Kidney (tissue), 14 donors: ENCODE results near the gene AFTPH. TPM values are rescaled to one million over a fixed set of nuclear protein-coding genes. Genes with fewer than 3 reads are reported as not detected.

Source experiments
- DNase-seq, 5 donors: peaks; one replicate each; pipeline ENCODE4 v3.0.0-alpha.2; 2013 to 2020
- FAIRE-seq: peaks from 2 replicates; lab custom pipeline; 2012; peaks lifted over from hg19 to GRCh38; lab: Jason Lieb, UNC
- H3K27ac ChIP-seq, 2 donors: one replicate each; pipeline ENCODE4 v1.7.0; 2013; ENCODE audit warnings: low read depth in 2 of 2, low read length in 2 of 2, inconsistent platforms in 1 of 2
- H3K27me3 ChIP-seq: one replicate; pipeline ENCODE4 v1.7.1; 2013; ENCODE audit warnings: low read length, inconsistent platforms; ENCODE audit not compliant: control insufficient read depth, insufficient read depth
- H3K36me3 ChIP-seq, 3 donors: one replicate each; pipeline versions ENCODE4 v1.7.0 to v1.7.1; 2013; ENCODE audit warnings: low read length in 3 of 3, control low read depth in 1 of 3, inconsistent platforms in 1 of 3; ENCODE audit not compliant: insufficient read depth in 3 of 3, control insufficient read depth in 2 of 3
- H3K4me1 ChIP-seq, 3 donors: one replicate each; pipeline versions ENCODE4 v1.7.0 to v1.7.1; 2013; ENCODE audit warnings: low read length in 3 of 3, inconsistent platforms in 1 of 3, low read depth in 1 of 3; ENCODE audit not compliant: control insufficient read depth in 2 of 3, insufficient read depth in 2 of 3
- H3K4me3 ChIP-seq, 3 donors: one replicate each; pipeline versions ENCODE4 v1.7.0 to v1.8.1; 2013; ENCODE audit warnings: low read length in 3 of 3, control low read depth in 1 of 3, inconsistent platforms in 1 of 3
- H3K9ac ChIP-seq, 3 donors: one replicate each; pipeline versions ENCODE4 v1.7.0 to v1.7.1; 2013; ENCODE audit warnings: low read length in 3 of 3, control low read depth in 1 of 3, inconsistent platforms in 1 of 3
- H3K9me3 ChIP-seq, 3 donors: one replicate each; pipeline versions ENCODE4 v1.7.0 to v1.7.1; 2013; ENCODE audit warnings: low read length in 3 of 3, control low read depth in 1 of 3, inconsistent platforms in 1 of 3; ENCODE audit not compliant: control insufficient read depth in 2 of 3, insufficient read depth in 1 of 3
- CTCF ChIP-seq: IDR thresholded peaks from 3 replicates; pipeline ENCODE4 v1.5.1; 2012; ENCODE audit warnings: mild to moderate bottlenecking, moderate library complexity, borderline replicate concordance; ENCODE audit not compliant: insufficient read depth; ENCODE audit errors: extremely low read depth
- intact Hi-C: fragments of 100-400 bp; cut with DNase I; formaldehyde crosslinking; loops from one replicate; pipeline ENCODE4 v1.11.1; 2022
- polyA plus RNA-seq: library from polyadenylated mRNA; stranded (reverse); fragments of 350-450 nt; fragmentation: Illumina TruSeq; extraction: RNeasy Lipid Tissue Mini Kit (QIAGEN cat#74804); gene quantifications from one replicate; pipeline ENCODE4 v1.2.3, GENCODE V29; 2014; ENCODE audit warnings: low read depth, low replicate concordance; ENCODE audit not compliant: insufficient read depth
- total RNA-seq: library from RNA; stranded (reverse); fragmentation: NEBNext Ultra II Directional; extraction: Animal tissue kit (Norgen Biotek cat#: 25700); gene quantifications from one replicate; pipeline ENCODE4 v1.2.1, GENCODE V29; 2021
- donor health status: control.
- donor health status: control.
- donor health status: control.
- donor health status: control.
- donor health status: control.
- donor health status: DM: yes; HTN: yes; CAD: no.
- donor health status: Normal renal cell carcinoma (clear cell type).

AFTPH gene
- total and polyA plus RNA-seq, 2 donors from 2014 or later = 41.2 to 44.6 TPM

- peaks cover 4 to 17% (median 5%) of the 10 kb centered on the region in 3 donors for H3K36me3 ChIP-seq
- no peak overlapping the region for H3K9ac ChIP-seq
- H3K27me3 ChIP-seq = no peaks in the 10 kb centered on the region
- FAIRE-seq (no peak), DNase-seq (no peak)
- no peak overlapping the region for H3K27ac ChIP-seq
- H3K4me1 ChIP-seq = peaks cover 0 to 3% (median 1%) of the 10 kb centered on the region in 3 donors
- no peak overlapping the region for H3K4me3 ChIP-seq
- no peaks in the 10 kb centered on the region for H3K9me3 ChIP-seq
- intact Hi-C loops = no loop called here
- no peak for TF ChIP-seq CTCF
These were observed 70.3 kb downstream of the AFTPH start for GRCh38 chr2:64594226-64594989.

GRCh38 chr2:64595397-64596176 is 71.5 kb downstream of the AFTPH start:
- Histone ChIP-seq H3K27ac (no peak overlapping the region), H3K27me3 (no peaks in the 10 kb centered on the region), H3K36me3 (peaks cover 4 to 13% (median 5%) of the 10 kb centered on the region in 3 donors), H3K9ac (no peak overlapping the region), H3K4me3 (no peak overlapping the region), H3K4me1 (peaks cover 0 to 4% (median 3%) of the 10 kb centered on the region in 3 donors), H3K9me3 (no peaks in the 10 kb centered on the region)
- FAIRE-seq = no peak
- intact Hi-C loops = no loop called here
- DNase-seq = peak in 2 of 5 donors; percentile 49 to 67
- TF ChIP-seq CTCF = no peak

GRCh38 chr2:64598226-64598625 is 74.1 kb downstream of the AFTPH start:
- Histone ChIP-seq H3K4me3 (no peak overlapping the region), H3K27ac (no peak overlapping the region), H3K36me3 (no peaks in the 10 kb centered on the region), H3K9me3 (no peaks in the 10 kb centered on the region), H3K27me3 (no peaks in the 10 kb centered on the region), H3K4me1 (peaks cover 0 to 4% (median 0%) of the 10 kb centered on the region in 3 donors), H3K9ac (no peak overlapping the region)
- no peak for FAIRE-seq
- intact Hi-C loops = no loop called here
- TF ChIP-seq CTCF = no peak
- DNase-seq = no peak
